Activated naive CD4-positive, alpha-beta T cell treated with anti-CD3 and anti-CD28 coated beads, Interleukin-2, amount 50 U/mL, for 16 hours (primary cell): ENCODE measurements around the gene ASCL3.
"Not testable (repeated sequence)": the region's sequence is repeated elsewhere in the genome, so short reads cannot be mapped to it uniquely, and the experiment has no call there.

ENCODE experiments used
- DNase-seq: peaks from one replicate; pipeline ENCODE4 v3.0.0-alpha.2; 2020

The ASCL3 gene

DNA sequence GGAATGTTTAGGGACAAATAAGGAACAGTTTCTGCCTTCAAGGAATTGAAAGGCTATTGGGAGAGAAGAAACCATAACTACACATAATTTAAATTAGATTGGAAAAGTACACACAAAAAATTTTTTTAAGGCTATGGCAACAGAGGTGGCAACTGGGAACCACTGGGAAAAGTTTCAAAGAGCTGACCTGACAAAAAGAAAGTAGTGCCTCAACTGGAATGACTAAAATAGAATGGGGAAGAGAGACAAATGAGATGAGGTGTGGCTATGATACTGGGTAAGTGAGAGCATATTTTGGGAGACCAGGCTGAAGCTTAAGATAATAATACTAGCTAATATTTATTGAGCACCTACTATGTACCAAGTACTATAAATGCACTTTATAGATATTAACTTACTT, 34.7 kb downstream of the ASCL3 start:
- no peak for DNase-seq

DNA sequence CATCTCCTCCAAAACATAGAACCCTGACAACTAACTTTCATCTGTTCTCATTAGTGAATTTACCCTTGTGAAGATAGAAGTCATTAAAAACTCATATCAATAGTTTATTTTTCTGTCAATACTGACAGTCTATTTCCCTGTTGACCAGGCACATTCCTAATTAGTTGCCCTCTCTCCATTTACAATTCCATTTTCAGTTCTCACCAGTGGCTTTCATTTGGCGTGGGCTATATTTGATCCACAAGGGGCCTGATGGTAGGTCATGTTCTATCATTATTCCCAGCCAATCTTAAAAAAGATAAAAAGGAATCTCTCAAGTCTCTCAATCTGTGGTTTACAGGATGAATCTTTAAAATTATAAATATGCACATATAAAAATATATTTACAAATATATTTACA, 35.7 kb downstream of the ASCL3 start:
- no peak for DNase-seq

- DNase-seq, result no peak
Observed at GRCh38 chr11:8905528-8906165, 37.2 kb downstream of the ASCL3 start.

DNA sequence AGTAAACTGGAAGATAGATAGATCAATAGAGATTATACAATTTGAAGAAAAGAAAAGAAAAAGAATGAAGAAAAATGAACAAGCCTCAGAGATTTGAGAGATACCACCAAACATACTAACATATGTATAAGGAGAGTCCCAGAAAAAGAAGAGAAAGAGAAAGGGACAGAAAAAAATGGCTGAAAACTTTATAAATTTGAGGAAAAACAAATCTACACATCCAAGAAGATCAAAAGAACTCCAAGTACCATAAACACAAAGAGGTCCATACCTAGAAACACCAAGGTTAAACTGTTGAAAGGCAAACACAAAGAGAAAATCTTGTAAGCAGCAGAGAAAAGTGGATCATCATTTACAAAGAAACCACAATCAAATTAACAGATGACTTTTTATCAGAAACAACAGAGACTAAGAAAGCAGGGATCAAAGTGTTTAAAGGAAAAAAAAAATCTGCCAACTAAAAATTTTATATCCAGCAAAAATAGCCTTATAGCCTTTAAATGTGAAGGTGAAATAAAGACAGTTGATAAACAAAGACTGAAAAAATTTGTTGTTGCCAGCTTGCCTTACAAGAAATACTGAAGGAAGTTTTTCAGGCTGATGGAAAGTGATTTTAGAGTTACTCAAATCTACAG, 43.6 kb downstream of the ASCL3 start:
- DNase-seq, result no peak

GRCh38 chr11:8891185-8891584, 51.6 kb downstream of the ASCL3 start:
- DNase-seq, result not testable (repeated sequence)
